GM19351 (cell line): ENCODE measurements around the gene SAMD5.

Experiments used
- ATAC-seq: cut with Tn5 transposase; IDR thresholded peaks from one replicate; pipeline ENCODE4 v1.9.1; 2021; ENCODE audit warnings: mild to moderate bottlenecking, moderate library complexity; ENCODE audit not compliant: unreplicated experiment

SAMD5 gene

GRCh38 chr6:147564556-147564955 lies 56.1 kb downstream of the SAMD5 start:
- no peak for ATAC-seq

GRCh38 chr6:147566244-147566898 lies 57.9 kb downstream of the SAMD5 start:
- no peak for ATAC-seq

GRCh38 chr6:147567141-147567805 lies 58.8 kb downstream of the SAMD5 start:
- no peak for ATAC-seq

DNA sequence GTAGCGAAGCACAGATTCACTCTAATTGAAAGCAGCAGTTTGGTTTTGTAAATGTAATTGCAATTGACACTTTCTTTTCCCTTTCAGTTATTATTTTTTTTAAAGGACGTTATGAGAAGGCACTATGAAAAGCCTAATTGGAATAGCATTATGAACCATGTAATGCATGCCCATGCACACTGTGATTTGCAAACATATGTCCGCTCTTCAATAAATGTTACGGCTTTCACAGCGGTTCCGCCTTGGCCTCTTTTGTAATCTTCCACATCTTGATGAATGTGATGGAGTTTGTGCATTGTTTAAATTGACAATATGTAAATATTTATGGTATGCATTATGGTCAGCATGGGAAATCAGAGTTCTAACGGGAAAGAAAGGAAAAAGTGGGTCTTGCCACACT lies 61.3 kb downstream of the SAMD5 start:
- ATAC-seq, result no peak

GRCh38 chr6:147570681-147571080 lies 62.2 kb downstream of the SAMD5 start:
- ATAC-seq, result no peak

- no peak for ATAC-seq
These were observed 69.0 kb downstream of the SAMD5 start for GRCh38 chr6:147577488-147577887.

- ATAC-seq, result no peak
These were observed 69.7 kb downstream of the SAMD5 start for GRCh38 chr6:147578159-147578558.

DNA sequence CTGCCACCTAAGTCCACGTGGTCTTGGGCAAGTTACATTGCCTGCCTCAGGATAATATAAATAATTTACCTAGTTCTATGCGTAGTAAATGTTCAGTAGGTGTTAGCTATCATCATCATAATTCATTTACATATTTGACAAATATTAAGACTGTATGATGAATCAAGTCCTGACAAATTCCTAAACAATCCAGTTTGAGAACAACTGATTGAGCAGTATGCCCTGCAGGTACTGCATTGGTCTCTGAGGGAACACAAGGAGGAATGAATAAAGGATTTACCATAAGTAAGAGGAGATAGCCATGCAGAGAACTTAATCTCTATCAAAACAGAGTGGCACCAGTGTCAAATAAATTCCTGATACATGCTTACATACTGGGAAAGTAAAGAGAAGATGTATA lies 70.4 kb downstream of the SAMD5 start:
- ATAC-seq, result no peak

DNA sequence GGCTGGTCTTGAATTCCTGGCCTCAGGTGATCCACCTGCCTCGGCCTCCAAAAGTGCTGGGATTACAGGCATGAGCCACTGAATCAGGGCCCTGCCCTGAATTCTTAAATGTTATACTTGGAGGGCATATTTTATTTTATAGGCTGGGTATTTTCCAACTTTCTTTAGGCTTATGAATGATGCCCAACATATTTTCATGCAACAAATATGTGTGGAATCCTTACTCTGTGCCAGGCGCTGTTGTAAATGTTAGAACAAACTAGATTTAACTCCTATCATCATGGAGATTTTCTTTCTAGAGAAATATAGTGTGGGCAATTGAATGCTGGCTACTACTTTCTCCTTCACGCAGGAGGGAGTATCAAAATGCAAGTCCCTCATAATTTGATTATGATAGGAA lies 71.2 kb downstream of the SAMD5 start:
- no peak for ATAC-seq

GRCh38 chr6:147582991-147583390 lies 74.5 kb downstream of the SAMD5 start:
- no peak for ATAC-seq

DNA sequence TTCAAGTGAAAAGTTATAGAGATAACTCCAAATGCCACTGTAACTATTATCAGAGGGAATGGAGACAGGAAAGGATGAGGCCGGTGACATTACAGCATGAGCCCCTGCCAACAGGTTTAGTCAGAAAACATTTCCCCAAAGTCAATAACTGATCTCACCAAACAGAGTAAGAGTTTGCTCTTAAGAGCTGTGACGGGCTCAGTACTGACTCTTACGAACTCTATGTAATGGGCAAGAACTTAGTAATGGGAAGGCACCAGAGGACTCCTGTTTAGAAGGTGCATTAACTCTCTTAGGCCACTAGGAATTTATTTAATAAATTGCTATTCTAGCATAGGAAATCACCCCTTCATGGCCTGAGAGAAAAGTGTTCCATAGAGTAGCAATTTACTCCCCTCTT lies 76.8 kb downstream of the SAMD5 start:
- no peak for ATAC-seq

GRCh38 chr6:147586044-147586443 lies 77.6 kb downstream of the SAMD5 start:
- no peak for ATAC-seq

- ATAC-seq, result no peak
These were observed 79.4 kb downstream of the SAMD5 start for GRCh38 chr6:147587907-147588306.

GRCh38 chr6:147588469-147588868 lies 80.0 kb downstream of the SAMD5 start:
- ATAC-seq, result no peak

- ATAC-seq, result no peak
These were observed 81.3 kb downstream of the SAMD5 start for GRCh38 chr6:147589739-147590250.

GRCh38 chr6:147595961-147596360 lies 87.5 kb downstream of the SAMD5 start:
- no peak for ATAC-seq

DNA sequence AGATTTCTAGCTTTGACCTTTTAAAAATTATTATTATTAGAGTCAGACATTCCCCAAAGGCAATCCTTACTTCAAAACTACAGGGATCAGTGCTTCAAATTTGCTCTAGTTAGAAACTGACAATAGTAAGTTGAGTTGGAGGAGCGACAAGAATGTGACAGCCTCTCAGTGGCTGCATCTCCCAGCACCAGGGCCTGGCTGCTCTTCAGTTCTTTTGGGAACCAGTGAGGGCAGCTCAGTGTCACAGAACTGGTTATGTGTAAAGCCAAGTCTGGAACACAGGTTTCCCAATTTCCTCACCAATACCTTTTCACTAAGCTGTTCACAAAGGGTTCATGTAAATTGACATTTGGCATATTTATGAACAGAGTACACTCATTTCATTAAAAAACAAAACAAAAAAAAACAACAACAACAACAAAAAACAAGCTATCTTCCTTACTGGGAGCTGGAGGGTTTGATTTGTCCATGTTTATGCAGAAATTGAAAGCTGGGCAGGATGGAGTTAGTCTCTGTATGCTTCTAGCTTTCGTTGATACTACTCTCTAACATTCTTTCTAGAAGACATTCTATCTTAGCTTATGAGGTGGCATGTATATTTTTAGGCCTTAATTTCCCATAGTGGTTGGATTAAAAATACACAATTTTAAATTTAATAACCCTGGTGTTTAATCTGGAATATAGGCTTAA lies 95.0 kb downstream of the SAMD5 start:
- no peak for ATAC-seq

DNA sequence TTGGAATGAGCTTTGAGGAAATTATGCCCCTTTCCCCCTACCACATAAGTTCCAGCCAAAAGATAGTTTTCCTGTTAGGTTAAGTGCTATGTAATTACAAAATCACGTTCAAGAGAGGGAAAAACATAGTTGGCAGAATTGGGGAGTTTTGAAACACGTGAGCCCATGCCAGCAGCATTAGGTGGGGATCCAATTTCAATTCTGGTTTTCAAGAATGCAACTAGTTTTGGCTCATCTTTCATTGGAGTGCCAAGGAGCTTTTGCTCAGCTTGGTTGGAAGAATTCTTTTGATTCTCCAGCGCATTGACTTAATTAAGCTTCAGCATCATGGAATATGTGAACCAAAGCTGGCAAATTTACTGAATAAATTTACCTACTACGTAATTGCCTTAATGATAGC lies 95.9 kb downstream of the SAMD5 start:
- no peak for ATAC-seq

DNA sequence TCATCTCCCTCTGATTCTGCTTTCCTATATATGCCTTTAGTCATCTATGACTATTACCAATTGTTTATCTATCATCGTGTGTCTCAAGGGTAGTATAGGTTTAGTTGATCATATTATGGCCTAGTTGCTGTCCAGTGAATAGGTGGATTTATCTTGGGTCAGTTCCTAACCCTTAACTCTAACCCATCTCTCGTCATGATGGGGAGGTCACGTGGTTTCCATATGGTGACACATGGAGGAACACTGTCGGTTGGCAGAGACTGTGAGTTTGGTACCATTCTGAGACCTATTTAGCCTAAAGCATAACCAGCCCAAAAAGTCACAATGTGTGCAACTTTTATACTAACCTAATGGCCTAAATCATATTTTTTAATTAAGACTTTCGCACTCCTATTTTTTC lies 103.5 kb downstream of the SAMD5 start:
- no peak for ATAC-seq

DNA sequence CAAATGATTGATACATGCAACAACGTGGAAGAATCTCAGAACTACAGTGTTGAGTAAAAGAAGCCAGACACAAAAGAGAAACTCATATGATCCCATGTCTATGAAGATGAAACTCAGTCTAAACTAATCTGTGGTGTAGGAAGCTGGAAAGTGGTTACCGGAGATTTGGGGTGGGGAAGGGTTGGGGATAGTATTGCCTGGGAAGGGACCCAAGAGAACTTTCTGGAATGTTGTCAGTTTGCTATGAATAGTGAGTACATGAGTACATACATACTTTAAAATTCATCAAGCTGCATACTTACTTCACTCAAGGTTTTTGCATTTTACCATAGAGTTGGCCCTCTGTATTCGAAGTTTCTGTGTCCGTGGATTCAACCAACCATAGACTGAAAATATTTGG lies 106.0 kb downstream of the SAMD5 start:
- no peak for ATAC-seq

- no peak for ATAC-seq
These were observed 107.4 kb downstream of the SAMD5 start for GRCh38 chr6:147615659-147616456.
